ENCODE results near the gene DNM3. TPM values are rescaled to one million over a fixed set of nuclear protein-coding genes. Genes with fewer than 3 reads are reported as not detected.

DNM3 gene
- total and polyA plus RNA-seq, 9 of the 15 experiments (the other 6 are each of a cell fraction or from before 2014, with no cell fraction given), result 0.08 to 0.36 (median 0.22) TPM; not detected in 1

GRCh38 chr1:172382990-172383389 is 541.7 kb downstream of the DNM3 start:
- ATAC-seq, result no peak
- H3K4me2 ChIP-seq (ENCODE audit: insufficient read depth, low read length), result no peak overlapping the region
- H3K9me3 ChIP-seq (replicated peaks; ENCODE audit: control insufficient read depth, insufficient read depth, low read depth, low read length), result no peaks in the 10 kb centered on the region
- no peaks in the 10 kb centered on the region for H3K79me2 ChIP-seq (ENCODE audit: control insufficient read depth, insufficient read depth, low read length)
- H3K4me3 ChIP-seq, result no peak overlapping the region
- WGBS (ENCODE audit: insufficient coverage, low coverage, missing lambda C conversion rate), result 5% methylated on average over 4 of the region's 4 CpGs
- CTCF ChIA-PET (ENCODE audit: low intra/inter-chr PET ratio), result no interaction called here
- H3K27me3 ChIP-seq (ENCODE audit: control insufficient read depth in 2 of 2, insufficient read depth in 2 of 2, low read length in 2 of 2), result peaks cover 7 to 11% of the 10 kb centered on the region in 2 experiments; a peak in 2 of 5 replicates
- H3K36me3 ChIP-seq (ENCODE audit: control insufficient read depth, insufficient read depth, low read length), result no peaks in the 10 kb centered on the region
- in situ Hi-C loops (cut with MboI), result no loop called here
- no TSS peak for BruUV-seq (replicated peaks)
- no peak overlapping the region for H2AFZ ChIP-seq (ENCODE audit: low read depth, low read length)
- H3K9ac ChIP-seq (ENCODE audit: insufficient read depth in 1 of 2, low read depth in 2 of 2, low read length in 2 of 2), result no peak overlapping the region
- no peak for FAIRE-seq
- H4K20me1 ChIP-seq (replicated peaks; ENCODE audit: control insufficient read depth, insufficient read depth, low read length), result no peaks in the 10 kb centered on the region
- H3K9me1 ChIP-seq (ENCODE audit: control insufficient read depth, insufficient read depth, low read length), result no peaks in the 10 kb centered on the region
- H3K4me1 ChIP-seq (replicated peaks in 1 of 2; ENCODE audit: control insufficient read depth in 2 of 2, insufficient read depth in 2 of 2, low read length in 2 of 2), result no peaks in the 10 kb centered on the region
- TF ChIP-seq PBX2 (CRISPR knock-in tag; IDR thresholded peaks at IDR 0.05; ENCODE audit: low read depth) (no peak), PBX2 (tag; conservative IDR thresholded peaks at IDR 0.05; ENCODE audit: low read depth) (no peak), SMAD4 (CRISPR knock-in tag; conservative IDR thresholded peaks at IDR 0.05) (no peak), ZKSCAN1 (IDR thresholded peaks at IDR 0.05; ENCODE audit: low read depth, low read length) (no peak), STAT5B (CRISPR knock-in tag; IDR thresholded peaks at IDR 0.05) (no peak)
- no peak for DNase-seq (ENCODE audit: extremely low read depth in 1 of 4, low spot score in 3 of 4)
- H3K27ac ChIP-seq (ENCODE audit: extremely low read depth, low read depth, low read length), result no peak overlapping the region
- intact Hi-C loops (cut with micrococcal nuclease), result no loop called here
- POLR2A ChIA-PET, result no interaction called here
